HG02759 (cell line): ENCODE results near the gene MYO1D.
"Not testable (repeated sequence)": the region's sequence is repeated elsewhere in the genome, so short reads cannot be mapped to it uniquely, and the experiment has no call there.

Experiments used
- ATAC-seq: cut with Tn5 transposase; IDR thresholded peaks from one replicate; pipeline ENCODE4 v1.9.1; 2021; ENCODE audit warnings: mild to moderate bottlenecking, moderate library complexity; ENCODE audit not compliant: unreplicated experiment

MYO1D gene

GRCh38 chr17:32482568-32483320 is 394.2 kb downstream of the MYO1D start:
- no peak for ATAC-seq

- ATAC-seq, result no peak
These were observed 395.7 kb downstream of the MYO1D start for GRCh38 chr17:32481193-32481592.

GRCh38 chr17:32479074-32479617 is 397.8 kb downstream of the MYO1D start:
- ATAC-seq, result no peak

GRCh38 chr17:32477220-32477619 is 399.7 kb downstream of the MYO1D start:
- ATAC-seq, result no peak

DNA sequence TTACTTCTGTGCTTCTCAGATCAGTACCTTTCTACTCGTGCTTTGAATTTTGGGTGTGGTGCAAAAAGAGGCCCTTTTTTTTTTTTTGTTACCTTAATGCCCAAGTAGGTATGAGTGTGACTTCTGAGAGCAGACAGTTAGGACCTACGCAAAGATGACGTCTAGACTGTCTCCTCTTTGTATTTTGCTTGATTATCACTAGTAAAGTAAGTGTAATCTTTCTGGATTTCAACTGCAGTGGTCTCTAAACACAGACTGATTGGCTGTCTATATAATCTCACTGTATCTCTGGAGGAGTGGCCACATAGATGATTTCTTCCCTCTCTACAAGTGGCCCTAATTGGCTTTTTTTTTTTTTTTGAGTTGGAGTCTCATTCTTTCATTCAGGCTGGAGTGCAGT is 401.7 kb downstream of the MYO1D start:
- no peak for ATAC-seq

GRCh38 chr17:32471652-32472051 is 405.3 kb downstream of the MYO1D start:
- ATAC-seq, result no peak

DNA sequence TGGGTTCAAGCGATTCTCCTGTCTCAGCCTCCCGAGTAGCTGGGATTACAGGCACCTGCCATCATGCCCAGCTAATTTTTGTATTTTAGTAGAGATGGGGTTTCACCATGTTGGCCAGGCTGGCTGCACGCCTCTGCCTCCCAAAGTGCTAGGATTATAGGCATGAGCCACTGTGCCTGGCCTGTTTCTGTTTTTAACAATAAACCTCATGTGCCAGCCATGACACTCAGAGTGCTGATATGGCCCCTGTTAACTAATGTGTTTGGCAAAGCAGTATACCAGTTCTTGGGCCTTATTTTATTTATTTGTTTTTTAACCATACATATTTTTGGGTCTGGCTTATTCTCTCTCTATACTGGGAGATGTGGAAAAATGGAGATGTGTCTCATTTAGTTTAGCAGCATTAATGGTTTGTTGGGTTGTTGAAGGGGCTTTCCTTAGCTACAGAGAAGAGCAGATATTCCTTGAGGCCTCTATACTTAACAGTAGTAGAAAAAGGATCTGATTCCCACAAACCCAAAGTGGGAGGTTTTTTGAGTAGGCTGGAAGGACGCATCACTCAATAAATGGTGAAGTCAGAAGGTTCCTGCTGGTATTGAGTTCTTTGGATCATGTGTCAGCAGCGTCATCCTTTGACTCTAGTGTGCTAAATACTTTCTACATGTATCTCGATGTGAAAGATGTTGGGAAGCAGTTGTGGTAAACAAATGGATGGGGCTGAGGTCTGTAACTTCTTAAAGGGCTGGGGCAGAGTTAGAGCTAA is 406.3 kb downstream of the MYO1D start:
- no peak for ATAC-seq

DNA sequence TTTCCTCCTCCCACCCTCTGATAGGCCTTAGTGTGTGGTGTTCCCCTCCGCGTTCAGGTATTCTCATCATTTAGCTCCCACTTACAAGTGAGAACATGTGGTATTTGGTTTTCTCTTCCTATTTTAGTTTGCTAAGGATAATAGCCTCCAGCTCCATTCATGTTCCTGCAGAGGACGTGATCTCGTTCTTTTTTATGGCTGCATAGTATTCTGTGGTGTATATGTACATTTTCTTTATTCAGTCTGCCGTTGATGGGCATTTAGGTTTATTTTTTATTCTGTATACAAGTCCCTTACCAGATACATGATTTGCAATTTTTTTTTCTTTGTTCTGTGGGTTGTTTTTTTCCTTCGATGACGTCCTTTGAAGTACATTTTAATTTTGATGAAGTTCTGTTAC is 409.0 kb downstream of the MYO1D start:
- no peak for ATAC-seq

DNA sequence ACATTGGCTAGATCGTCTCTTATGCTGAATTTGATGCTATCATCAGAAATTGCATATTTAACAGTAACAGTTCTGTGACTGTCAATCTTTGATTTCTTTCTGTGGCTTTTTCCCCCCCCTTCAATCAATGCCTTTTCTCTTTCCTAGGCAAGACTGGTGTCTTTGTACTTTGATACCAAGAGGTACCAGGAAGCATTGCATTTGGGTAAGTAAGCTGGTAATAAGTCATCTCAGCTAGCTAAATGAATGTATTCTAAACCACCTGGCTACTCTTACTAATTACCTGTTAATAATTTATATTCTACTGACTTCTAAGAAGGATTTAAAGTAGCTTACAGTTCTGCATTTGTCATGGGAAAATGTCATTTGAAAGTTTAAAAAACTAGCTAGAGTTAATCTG is 412.6 kb downstream of the MYO1D start:
- no peak for ATAC-seq

- ATAC-seq, result no peak
These were observed 413.6 kb downstream of the MYO1D start for GRCh38 chr17:32463304-32463703.

DNA sequence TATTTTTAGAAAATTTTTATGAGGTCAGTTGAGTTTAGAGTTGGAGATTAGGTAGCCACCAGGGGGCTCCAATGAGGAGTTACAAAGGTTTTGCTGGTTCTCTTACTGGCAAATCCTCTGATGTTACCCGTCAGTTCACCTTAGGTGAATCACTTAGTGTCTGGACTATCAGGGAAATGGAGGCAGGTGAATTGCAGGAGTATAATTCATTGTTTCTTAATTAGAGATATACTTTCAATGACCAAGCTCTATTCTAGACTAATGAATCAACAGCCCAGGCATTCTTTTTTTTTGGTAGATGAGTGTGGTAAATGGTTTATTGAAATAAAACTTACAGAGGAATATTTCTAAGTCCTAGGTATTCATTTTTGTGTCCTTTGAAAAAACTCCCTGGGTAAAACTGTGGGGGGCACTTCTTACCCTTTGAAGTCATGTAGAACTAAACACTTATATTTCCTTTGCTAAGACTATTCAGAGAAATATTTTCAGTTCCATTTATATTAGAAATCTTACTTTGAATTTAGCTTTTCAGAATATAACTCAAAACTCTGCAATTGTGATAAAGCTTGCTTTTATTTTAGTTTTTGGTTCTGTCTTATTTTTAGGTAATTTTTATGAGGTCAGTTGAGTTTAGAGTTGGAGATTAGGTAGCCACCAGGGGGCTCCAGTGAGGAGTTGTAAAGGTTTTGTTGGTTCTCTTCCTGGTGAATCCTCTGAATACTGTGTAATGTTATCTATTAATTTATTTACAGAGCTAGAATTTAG is 414.9 kb downstream of the MYO1D start:
- ATAC-seq, result no peak

- ATAC-seq, result no peak
These were observed 415.4 kb downstream of the MYO1D start for GRCh38 chr17:32461498-32461852.

GRCh38 chr17:32460054-32460453 is 416.9 kb downstream of the MYO1D start:
- no peak for ATAC-seq

GRCh38 chr17:32458371-32458770 is 418.6 kb downstream of the MYO1D start:
- no peak for ATAC-seq

DNA sequence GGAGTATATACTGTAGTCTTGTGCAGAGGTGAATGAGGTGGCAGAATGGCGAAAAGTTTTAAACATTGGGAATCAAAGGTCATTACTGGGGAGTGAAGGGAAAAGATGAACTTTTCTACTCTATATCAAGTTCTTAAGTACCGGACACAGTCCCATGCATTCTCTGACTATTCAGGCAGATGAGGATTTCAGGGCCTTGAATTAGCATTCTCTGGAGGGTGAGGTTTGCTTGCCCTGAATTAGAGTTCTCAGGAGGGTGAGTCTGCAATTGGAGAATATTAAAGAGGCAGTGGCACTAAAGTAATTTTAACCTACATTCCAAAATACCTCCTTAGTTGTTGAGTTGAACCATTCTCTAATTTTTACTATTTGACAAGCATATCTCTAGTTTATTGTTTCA is 423.6 kb downstream of the MYO1D start:
- no peak for ATAC-seq

DNA sequence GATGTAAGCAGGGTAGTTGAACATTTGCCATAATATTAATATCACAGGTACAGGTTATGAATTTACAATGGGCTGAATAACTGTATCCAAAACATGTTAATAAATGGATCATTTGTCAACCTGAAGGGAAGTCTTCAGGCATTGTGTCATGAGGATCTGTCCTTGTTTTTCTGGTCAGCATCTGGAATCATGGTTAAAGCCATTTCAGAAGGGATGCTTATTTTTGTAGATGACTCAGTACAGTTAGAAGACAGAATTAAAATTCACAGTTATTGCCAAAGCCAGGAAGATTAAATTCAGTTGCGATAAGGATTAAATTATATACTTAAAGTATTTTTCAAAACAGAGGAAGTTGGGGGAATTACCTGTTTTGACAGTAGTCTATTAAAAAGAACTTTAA is 424.6 kb downstream of the MYO1D start:
- no peak for ATAC-seq

- no peak for ATAC-seq
These were observed 425.0 kb downstream of the MYO1D start for GRCh38 chr17:32451879-32452278.

GRCh38 chr17:32450379-32450778 is 426.5 kb downstream of the MYO1D start:
- ATAC-seq, result not testable (repeated sequence)

DNA sequence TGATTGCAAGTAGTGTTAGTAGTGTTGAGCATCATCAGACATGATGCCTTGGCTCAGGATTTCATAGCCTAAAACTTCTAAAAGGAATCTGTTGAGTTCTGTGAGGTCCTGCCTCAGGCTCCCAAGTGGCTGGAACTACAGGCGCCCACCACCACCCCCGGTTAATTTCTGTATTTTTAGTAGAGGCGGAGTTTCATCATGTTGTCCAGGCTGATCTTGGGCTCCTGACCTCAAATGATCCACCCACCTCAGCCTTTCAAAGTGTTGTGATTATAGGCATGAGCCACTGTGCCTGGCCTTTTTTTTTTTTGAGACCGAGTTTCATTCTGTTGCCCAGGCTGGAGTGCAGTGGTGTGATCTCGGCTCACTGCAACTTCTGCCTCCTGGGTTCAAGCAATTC is 427.0 kb downstream of the MYO1D start:
- ATAC-seq, result no peak

- ATAC-seq, result no peak
These were observed 430.0 kb downstream of the MYO1D start for GRCh38 chr17:32446949-32447348.

GRCh38 chr17:32445971-32446370 is 431.0 kb downstream of the MYO1D start:
- ATAC-seq, result no peak
